Measurements from ENCODE around the gene SPATA20. TPM values are rescaled to one million over a fixed set of nuclear protein-coding genes. Genes with fewer than 3 reads are reported as not detected.

Gene SPATA20
- total RNA-seq, 1 experiment from 2014 or later = 33.2 TPM

GRCh38 chr17:50593321-50593720 lies 46.3 kb downstream of the SPATA20 start:
- DNase-seq = peak; percentile 21
- peaks cover 95% of the 10 kb centered on the region for H3K27me3 Mint-ChIP-seq (ENCODE audit: unreplicated experiment)
- CTCF ChIA-PET = no interaction called here

GRCh38 chr17:50594128-50594823 lies 47.3 kb downstream of the SPATA20 start:
- no peak overlapping the region for H3K27ac Mint-ChIP-seq (ENCODE audit: unreplicated experiment)
- H3K27me3 Mint-ChIP-seq (ENCODE audit: unreplicated experiment) = peaks cover 95% of the 10 kb centered on the region
- no peak for TF ChIP-seq CTCF (IDR thresholded peaks at IDR 0.05; ENCODE audit: unreplicated experiment)
- CTCF ChIA-PET = no interaction called here
- no peaks in the 10 kb centered on the region for H3K36me3 Mint-ChIP-seq (ENCODE audit: insufficient read depth, unreplicated experiment)
- DNase-seq = no peak
- BruUV-seq (replicated peaks) = no TSS peak
- intact Hi-C loops (cut with micrococcal nuclease; ENCODE audit: unreplicated experiment) = no loop called here
- H3K4me3 Mint-ChIP-seq (ENCODE audit: low read depth, unreplicated experiment) = no peak overlapping the region
- H3K4me1 Mint-ChIP-seq (ENCODE audit: low read depth, unreplicated experiment) = peaks cover 4% of the 10 kb centered on the region
- no peaks in the 10 kb centered on the region for H3K9me3 Mint-ChIP-seq (ENCODE audit: low read depth, unreplicated experiment)

More at GRCh38 chr17:50593321-50593720, 46.3 kb downstream of the SPATA20 start:
- Mint-ChIP-seq H3K4me1 (ENCODE audit: low read depth, unreplicated experiment) (peaks cover 11% of the 10 kb centered on the region), H3K27ac (ENCODE audit: unreplicated experiment) (no peak overlapping the region), H3K4me3 (ENCODE audit: low read depth, unreplicated experiment) (no peak overlapping the region), H3K36me3 (ENCODE audit: insufficient read depth, unreplicated experiment) (no peaks in the 10 kb centered on the region), H3K9me3 (ENCODE audit: low read depth, unreplicated experiment) (no peaks in the 10 kb centered on the region)
- intact Hi-C loops (cut with micrococcal nuclease; ENCODE audit: unreplicated experiment) = no loop called here
- TF ChIP-seq CTCF (IDR thresholded peaks at IDR 0.05; ENCODE audit: unreplicated experiment) = no peak
- no TSS peak for BruUV-seq (replicated peaks)

- CTCF ChIA-PET = no interaction called here
- no peaks in the 10 kb centered on the region for H3K9me3 Mint-ChIP-seq (ENCODE audit: low read depth, unreplicated experiment)
Observed at GRCh38 chr17:50594892-50595291, 47.9 kb downstream of the SPATA20 start.

GRCh38 chr17:50596191-50597037 lies 49.4 kb downstream of the SPATA20 start:
- TF ChIP-seq CTCF (IDR thresholded peaks at IDR 0.05; ENCODE audit: unreplicated experiment) = peak; percentile 63
- no peak overlapping the region for H3K27ac Mint-ChIP-seq (ENCODE audit: unreplicated experiment)
- DNase-seq = peak; percentile 67
- no peaks in the 10 kb centered on the region for H3K9me3 Mint-ChIP-seq (ENCODE audit: low read depth, unreplicated experiment)
- H3K27me3 Mint-ChIP-seq (ENCODE audit: unreplicated experiment) = peaks cover 97% of the 10 kb centered on the region
- intact Hi-C loops (cut with micrococcal nuclease; ENCODE audit: unreplicated experiment) = no loop called here
- CTCF ChIA-PET = no interaction called here
- no peak overlapping the region for H3K4me3 Mint-ChIP-seq (ENCODE audit: low read depth, unreplicated experiment)
- H3K36me3 Mint-ChIP-seq (ENCODE audit: insufficient read depth, unreplicated experiment) = no peaks in the 10 kb centered on the region
- BruUV-seq (replicated peaks) = no TSS peak
- H3K4me1 Mint-ChIP-seq (ENCODE audit: low read depth, unreplicated experiment) = no peaks in the 10 kb centered on the region

More at GRCh38 chr17:50594892-50595291, 47.9 kb downstream of the SPATA20 start:
- H3K27me3 Mint-ChIP-seq (ENCODE audit: unreplicated experiment) = peaks cover 95% of the 10 kb centered on the region
- intact Hi-C loops (cut with micrococcal nuclease; ENCODE audit: unreplicated experiment) = no loop called here
- no peak overlapping the region for H3K4me3 Mint-ChIP-seq (ENCODE audit: low read depth, unreplicated experiment)
- BruUV-seq (replicated peaks) = no TSS peak
- no peak for DNase-seq
- no peak for TF ChIP-seq CTCF (IDR thresholded peaks at IDR 0.05; ENCODE audit: unreplicated experiment)
- no peaks in the 10 kb centered on the region for H3K36me3 Mint-ChIP-seq (ENCODE audit: insufficient read depth, unreplicated experiment)
- no peaks in the 10 kb centered on the region for H3K4me1 Mint-ChIP-seq (ENCODE audit: low read depth, unreplicated experiment)
- no peak overlapping the region for H3K27ac Mint-ChIP-seq (ENCODE audit: unreplicated experiment)
